NCI-H345 treated with DMSO at 0.1 percent for 48 hours (cell line): ENCODE measurements around the gene POU4F2.

Experiments
- DNase-seq: peaks from one replicate; lab custom pipeline; 2025; ENCODE audit not compliant: unreplicated experiment; lab: John Stamatoyannopoulos, UW

POU4F2 gene

GRCh38 chr4:146638786-146639505 is at the start of gene POU4F2:
POU4F2 (plus strand) TSS chr4:146638893; CDS start chr4:146639141, 248 bp downstream.
- no peak for DNase-seq

- no peak for DNase-seq
These were observed 47.9 kb upstream of the POU4F2 start for GRCh38 chr4:146590801-146591200.

- no peak for DNase-seq
These were observed 46.7 kb upstream of the POU4F2 start for GRCh38 chr4:146592019-146592418.

GRCh38 chr4:146632770-146633470 is 5.8 kb upstream of the POU4F2 start:
- DNase-seq = no peak

- DNase-seq = no peak
These were observed 5.3 kb upstream of the POU4F2 start for GRCh38 chr4:146633471-146633800.

GRCh38 chr4:146634825-146635224 is 3.9 kb upstream of the POU4F2 start:
- no peak for DNase-seq

DNA sequence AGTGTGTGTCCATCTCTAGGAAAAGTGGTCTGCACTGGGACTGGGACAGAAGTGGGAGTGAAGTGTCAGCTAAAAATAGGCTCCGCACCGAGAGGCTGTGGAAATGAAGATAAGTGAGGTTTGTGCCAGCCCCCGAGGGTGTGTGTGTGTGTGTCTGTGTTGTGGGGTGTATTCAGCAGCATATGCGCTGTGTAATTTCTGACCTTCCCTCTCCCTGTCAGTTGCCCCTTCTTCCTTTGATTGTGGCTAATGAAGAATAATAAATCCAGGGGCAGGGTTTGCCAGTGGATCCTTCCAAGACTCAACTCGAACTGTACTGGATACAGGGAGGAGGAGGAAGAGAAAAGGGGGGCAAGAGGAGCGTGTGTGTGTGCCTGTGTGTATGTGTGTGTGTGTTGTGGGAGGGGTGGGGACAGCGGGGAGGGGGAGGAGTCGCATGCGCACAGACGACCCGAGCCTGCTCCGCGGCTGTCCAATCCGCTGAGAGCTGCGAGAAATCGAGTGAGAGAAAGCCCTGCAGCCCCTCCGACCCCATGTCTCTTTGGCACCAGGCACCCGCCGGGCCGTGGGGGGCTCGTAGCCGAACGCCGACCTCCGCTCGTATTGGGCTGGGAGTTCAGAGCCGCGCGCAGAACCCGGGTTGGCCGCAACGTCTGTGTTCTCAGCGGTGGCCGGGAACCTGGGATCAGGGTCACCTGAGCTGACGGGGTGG is 916 bp upstream of the POU4F2 start:
- no peak for DNase-seq

DNA sequence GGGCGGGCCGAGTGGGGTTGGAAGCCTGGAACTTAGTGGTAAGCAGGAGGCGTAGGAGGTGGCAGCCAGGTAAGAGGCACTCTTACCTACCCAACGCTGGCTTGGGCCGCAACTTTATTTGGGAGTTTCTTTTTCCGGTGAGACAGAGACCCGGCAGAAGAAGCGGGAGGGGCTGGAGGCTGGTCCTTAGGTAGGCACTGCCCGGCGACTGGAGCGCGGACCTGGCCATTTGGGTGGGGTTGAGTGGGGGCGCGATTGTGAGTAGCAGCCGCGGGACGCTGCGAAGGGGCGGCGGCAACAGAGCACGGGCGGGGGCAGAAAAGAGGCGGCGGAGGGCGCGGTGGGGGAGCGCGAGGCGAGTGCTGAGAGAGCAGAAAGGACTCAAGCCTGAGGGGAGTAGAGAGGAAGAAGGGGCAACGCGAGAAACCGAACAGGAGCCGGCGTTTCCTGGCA is 334 bp upstream of the POU4F2 start:
- DNase-seq = no peak

DNA sequence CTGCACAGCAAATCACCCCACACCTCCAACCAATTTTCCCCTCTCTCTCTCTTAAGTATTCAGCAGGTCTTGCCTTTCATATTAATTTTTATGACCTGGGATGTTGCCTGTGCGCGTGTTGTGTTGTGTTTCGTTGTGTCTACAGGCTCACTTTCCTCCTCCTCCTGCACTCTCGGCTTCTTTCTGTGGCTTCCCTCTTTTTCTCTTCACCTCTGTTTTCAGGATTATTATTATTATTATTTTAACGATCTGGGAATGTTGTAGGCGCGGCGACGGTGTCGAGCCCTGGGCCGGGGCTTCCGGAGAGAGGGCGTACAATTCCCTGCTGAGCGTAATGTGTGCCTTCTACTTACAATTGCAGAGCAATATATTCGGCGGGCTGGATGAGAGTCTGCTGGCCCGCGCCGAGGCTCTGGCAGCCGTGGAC is 826 bp downstream of the POU4F2 start:
- DNase-seq = no peak

GRCh38 chr4:146640021-146640464 is 1.4 kb downstream of the POU4F2 start:
- no peak for DNase-seq

DNA sequence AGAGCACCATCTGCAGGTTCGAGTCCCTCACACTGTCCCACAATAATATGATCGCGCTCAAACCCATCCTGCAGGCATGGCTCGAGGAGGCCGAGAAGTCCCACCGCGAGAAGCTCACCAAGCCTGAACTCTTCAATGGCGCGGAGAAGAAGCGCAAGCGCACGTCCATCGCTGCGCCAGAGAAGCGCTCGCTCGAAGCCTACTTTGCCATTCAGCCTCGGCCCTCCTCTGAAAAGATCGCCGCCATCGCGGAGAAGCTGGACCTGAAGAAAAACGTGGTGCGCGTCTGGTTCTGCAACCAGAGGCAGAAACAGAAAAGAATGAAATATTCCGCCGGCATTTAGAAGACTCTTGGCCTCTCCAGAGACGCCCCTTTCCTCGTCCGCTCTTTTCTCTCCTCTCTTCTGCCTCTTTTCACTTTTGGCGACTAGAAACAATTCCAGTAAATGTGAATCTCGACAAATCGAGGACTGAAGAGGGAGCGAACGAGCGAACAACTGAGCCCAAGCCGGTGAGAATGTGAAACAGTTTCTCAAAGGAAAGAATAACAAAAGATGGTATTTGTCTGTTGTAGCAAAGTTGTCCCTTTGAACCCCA is 1.9 kb downstream of the POU4F2 start:
- no peak for DNase-seq

GRCh38 chr4:146641762-146642161 is 3.1 kb downstream of the POU4F2 start:
- DNase-seq = no peak

DNA sequence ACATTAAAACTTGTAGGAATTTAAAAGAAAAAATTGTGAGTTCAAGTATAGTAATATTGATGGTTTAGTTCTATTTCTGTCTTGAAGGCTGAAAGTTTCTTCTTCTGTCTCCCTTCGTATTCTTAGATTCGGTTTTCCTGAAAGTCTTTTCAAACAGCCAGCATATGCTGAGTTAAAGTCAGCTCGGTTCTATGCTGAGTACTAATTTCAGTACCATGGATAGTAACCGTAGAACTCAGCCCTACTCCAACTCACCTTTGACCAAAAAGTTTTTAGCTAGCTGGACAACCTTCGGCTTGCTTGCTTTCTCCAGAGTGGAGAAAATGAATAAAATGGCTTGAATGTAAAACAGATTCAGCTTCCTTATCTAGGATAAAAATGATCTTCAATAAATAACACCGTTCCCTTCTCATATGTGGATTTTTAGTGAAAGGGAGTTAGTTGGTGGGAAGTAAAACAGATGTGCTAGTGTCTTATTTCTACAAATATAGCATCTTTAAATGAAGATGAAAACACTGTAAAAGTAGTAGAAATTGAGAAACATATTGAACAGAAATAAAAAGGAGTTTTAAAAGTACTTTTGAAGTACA is 5.2 kb downstream of the POU4F2 start:
- no peak for DNase-seq

- no peak for DNase-seq
These were observed 7.2 kb downstream of the POU4F2 start for GRCh38 chr4:146645921-146646320.

GRCh38 chr4:146646593-146647325 is 8.1 kb downstream of the POU4F2 start:
- no peak for DNase-seq

DNA sequence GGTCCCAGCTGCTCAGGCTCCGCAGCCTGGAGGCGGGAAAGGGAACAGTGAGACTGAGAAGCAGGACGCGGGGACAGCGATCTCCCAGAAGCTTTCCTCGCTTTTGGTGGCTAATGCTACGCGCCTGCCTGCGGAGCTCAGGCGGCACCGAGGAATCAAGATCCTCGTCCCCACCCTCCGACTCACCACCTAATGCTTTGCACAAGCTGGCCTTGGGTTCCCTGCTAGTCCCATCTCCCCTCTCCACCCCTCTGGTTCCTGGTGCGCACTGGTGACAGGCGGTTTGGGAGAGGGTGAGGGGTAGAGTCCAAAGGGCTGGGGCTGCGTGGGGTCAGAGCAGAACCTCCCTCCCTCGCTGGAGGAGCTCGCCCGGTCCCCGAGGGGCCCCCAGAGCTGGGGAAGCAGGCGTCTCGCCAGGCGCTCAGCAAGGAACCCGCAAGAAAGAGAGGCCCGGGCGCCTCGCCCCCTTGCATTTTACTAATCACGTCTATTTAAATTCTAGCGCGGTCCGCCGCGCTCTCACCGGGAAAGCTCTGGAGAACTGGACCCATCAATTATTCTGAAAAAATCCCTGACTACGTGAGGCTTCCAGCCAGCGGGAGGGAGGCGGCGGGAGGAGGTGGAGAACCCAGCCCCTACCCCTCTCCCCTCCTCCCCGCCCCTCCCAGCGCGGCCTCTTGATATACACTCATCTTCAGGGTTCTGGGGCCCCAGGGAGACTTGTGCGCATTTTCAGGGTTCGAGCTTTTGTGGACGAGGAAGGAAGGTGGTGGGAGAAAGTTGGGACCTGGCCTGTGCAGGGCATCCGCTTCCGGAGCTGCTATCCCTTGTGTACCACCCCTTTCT is 9.1 kb downstream of the POU4F2 start:
- DNase-seq = no peak

GRCh38 chr4:146648461-146648783 is 9.7 kb downstream of the POU4F2 start:
- DNase-seq = no peak

DNA sequence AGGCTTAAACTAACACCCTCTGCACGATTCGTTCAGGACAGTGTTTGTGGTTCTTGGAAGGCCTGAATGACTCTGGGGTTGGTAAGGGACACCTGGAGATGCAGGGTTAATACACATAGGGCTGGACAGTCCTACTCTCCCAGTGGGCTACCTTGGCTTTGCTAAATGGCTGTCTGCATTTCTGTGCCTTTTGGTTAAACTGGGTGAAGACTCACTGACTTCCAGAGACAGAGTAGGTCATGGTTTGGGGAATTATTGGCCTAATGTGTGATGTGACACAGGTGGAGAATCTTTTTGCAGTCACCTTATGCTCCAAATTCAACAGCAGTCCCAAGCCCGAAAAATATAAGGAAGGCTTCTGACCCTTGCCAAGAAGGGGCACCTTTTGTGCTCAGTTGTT is 10.5 kb downstream of the POU4F2 start:
- no peak for DNase-seq

DNA sequence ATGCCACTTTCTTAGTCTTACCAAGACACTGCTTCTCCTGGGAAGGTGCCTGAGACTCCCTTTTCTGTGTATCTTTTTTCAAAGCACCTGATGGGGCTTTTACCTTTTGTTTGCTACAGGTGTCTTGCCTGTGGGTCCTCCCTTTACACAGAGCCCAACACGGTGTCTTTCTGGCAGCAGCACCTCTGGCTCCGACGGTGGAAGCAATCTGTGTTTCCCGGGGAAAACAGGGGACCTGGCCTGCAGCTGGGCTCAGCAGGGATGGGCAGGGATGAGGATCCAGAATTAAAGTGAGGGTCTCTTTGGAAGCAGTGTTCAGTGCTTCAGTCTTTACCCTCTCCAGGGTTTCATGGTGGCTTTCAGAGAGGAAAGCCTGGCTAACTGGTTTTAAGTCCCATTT is 11.3 kb downstream of the POU4F2 start:
- no peak for DNase-seq
